K562 (cell line): ENCODE data around the gene CHPF. TPM values are rescaled to one million over a fixed set of nuclear protein-coding genes. Genes with fewer than 3 reads are reported as not detected.
A peak's percentile ranks its signal among the peaks of the same experiment; 100 is the strongest.

ENCODE experiments used
- DACH1 ChIP-seq: fragments of 450-650 bp; IDR thresholded peaks from 2 replicates; pipeline ENCODE4 v1.6.1; 2018; ENCODE audit not compliant: partially characterized antibody
- ETV5 ChIP-seq: sonication (generic); formaldehyde crosslinking; IDR thresholded peaks from 2 replicates; pipeline ENCODE4 v1.4.0; 2020; ENCODE audit warnings: low read depth, mild to moderate bottlenecking, missing genetic modification reagents
- HMGXB4 ChIP-seq: sonication (generic); formaldehyde crosslinking; IDR thresholded peaks from 2 replicates; pipeline ENCODE4 v1.8.1; 2023; ENCODE audit warnings: mild to moderate bottlenecking, missing genetic modification reagents
- JUN ChIP-seq, 2 experiments: sonication (generic) in 1 of 2; formaldehyde crosslinking in 1 of 2; IDR thresholded peaks; 2 replicates each; pipeline versions ENCODE4 v1.6.1 to v1.8.0; 2012 to 2022; ENCODE audit warnings: borderline replicate concordance in 2 of 2, mild to moderate bottlenecking in 2 of 2, improper control_type of control experiment in 1 of 2, low read depth in 1 of 2, low read length in 1 of 2, missing genetic modification reagents in 1 of 2
- KDM5B ChIP-seq: fragments of 200-600 bp; sonication (generic); IDR thresholded peaks from 2 replicates; pipeline ENCODE4 v1.6.1; 2012; ENCODE audit warnings: low read depth, mild to moderate bottlenecking, moderate library complexity, low read length, control low read depth, inconsistent platforms; ENCODE audit not compliant: insufficient replicate concordance
- MNT ChIP-seq, 2 experiments: fragments of 450-650 bp; conservative IDR thresholded peaks; 2 replicates each; pipeline ENCODE4 v1.6.1; 2017; ENCODE audit warnings: mild to moderate bottlenecking in 2 of 2, moderate library complexity in 2 of 2
- NFYB ChIP-seq: IDR thresholded peaks from 2 replicates; pipeline ENCODE4 v1.6.1; 2011; ENCODE audit warnings: mild to moderate bottlenecking, moderate library complexity; ENCODE audit not compliant: insufficient read length; ENCODE audit errors: extremely low read depth
- NR4A1 ChIP-seq, 2 experiments: fragments of 250-450 bp in 1 of 2; fragments of 450-650 bp in 1 of 2; sonication (Bioruptor Pico) in 1 of 2; IDR thresholded peaks; 2 replicates each; pipeline versions ENCODE4 v1.4.0 to v1.6.1; 2016 to 2020; ENCODE audit warnings: mild to moderate bottlenecking in 2 of 2, missing compliant biosample characterization in 1 of 2, missing genetic modification characterization in 1 of 2, moderate library complexity in 1 of 2
- SMAD2 ChIP-seq: fragments of 150-350 bp; IDR thresholded peaks from 2 replicates; pipeline ENCODE4 v1.6.1; 2014; ENCODE audit warnings: low read depth, mild to moderate bottlenecking, low read length
- SP1 ChIP-seq: sonication (generic); formaldehyde crosslinking; IDR thresholded peaks from 2 replicates; pipeline ENCODE4 v1.8.1; 2022; ENCODE audit warnings: mild to moderate bottlenecking, missing genetic modification reagents
- SRSF1 ChIP-seq: fragments of 200-400 bp; formaldehyde crosslinking; IDR thresholded peaks from 2 replicates; pipeline ENCODE4 v1.6.1; 2017; ENCODE audit warnings: mild to moderate bottlenecking, low read depth, low read length, moderate library complexity
- TAF1 ChIP-seq: IDR thresholded peaks from 2 replicates; pipeline ENCODE4 v1.6.1; 2011; ENCODE audit warnings: mild to moderate bottlenecking, low read length, moderate library complexity; ENCODE audit not compliant: insufficient read depth, control insufficient read depth, severe bottlenecking; ENCODE audit errors: extremely low read depth
- XRCC3 ChIP-seq: fragments of 450-650 bp; IDR thresholded peaks from 2 replicates; pipeline ENCODE4 v1.6.1; 2017; ENCODE audit warnings: mild to moderate bottlenecking, moderate library complexity
- ZKSCAN8 ChIP-seq: fragments of 200-800 bp; sonication (Bioruptor generic); IDR thresholded peaks from 2 replicates; pipeline ENCODE4 v1.6.1; 2016; ENCODE audit warnings: missing genetic modification characterization, missing compliant biosample characterization
- ZNF140 ChIP-seq: fragments of 250-450 bp; sonication (Bioruptor Pico); IDR thresholded peaks from 2 replicates; pipeline ENCODE4 v1.8.0; 2021; ENCODE audit warnings: moderate library complexity, mild to moderate bottlenecking, inconsistent platforms
- ZNF277 ChIP-seq: fragments of 250-450 bp; sonication (Bioruptor Pico); IDR thresholded peaks from 2 replicates; pipeline ENCODE4 v1.8.0; 2022; ENCODE audit warnings: inconsistent platforms, mild to moderate bottlenecking, moderate library complexity, borderline replicate concordance
- ZNF41 ChIP-seq: fragments of 250-450 bp; sonication (Bioruptor Pico); conservative IDR thresholded peaks from 2 replicates; pipeline ENCODE4 v1.4.0; 2020; ENCODE audit warnings: mild to moderate bottlenecking
- ZNF699 ChIP-seq: fragments of 250-450 bp; sonication (Bioruptor Pico); IDR thresholded peaks from 2 replicates; pipeline ENCODE4 v1.8.0; 2021; ENCODE audit warnings: mild to moderate bottlenecking, moderate library complexity; ENCODE audit not compliant: insufficient replicate concordance
- polyA plus RNA-seq, 8 experiments: library from polyadenylated mRNA; depleted of rRNA in 4 of 8; stranded (reverse) in 5 of 8; unstranded in 3 of 8; fragments of >200 nt; fragmentation: Nextera tagmentation in 2 of 8; fragmentation: Illumina TruSeq in 1 of 8; extraction: Ambion mirVana in 2 of 8; extraction: Trizol in 1 of 8; gene quantifications; 2 replicates each; pipeline versions ENCODE4 v1.2.1 to v1.2.3, GENCODE V29; 2011 to 2014; ENCODE audit warnings: inconsistent platforms in 1 of 8, missing spikeins in 1 of 8
- total RNA-seq, 7 experiments: library from RNA; depleted of rRNA in 6 of 7; stranded (reverse); fragments of >200 nt in 6 of 7; fragmentation: Illumina TruSeq in 2 of 7; extraction: Trizol in 2 of 7; gene quantifications; 2 replicates each; pipeline versions ENCODE4 v1.2.1 to v1.2.3, GENCODE V29; 2011 to 2021; ENCODE audit warnings: low replicate concordance in 1 of 7

The CHPF gene
- total and polyA plus RNA-seq, 9 of the 15 experiments (the other 6 are each of a cell fraction or from before 2014, with no cell fraction given), result 0.15 to 57.2 (median 7.9) TPM

- TF ChIP-seq ZNF277 (CRISPR knock-in tag), result no peak
- TF ChIP-seq SRSF1, result no peak
- TF ChIP-seq JUN (IDR thresholded peaks at IDR 0.05; ENCODE audit: borderline replicate concordance, low read depth, low read length), result peak; percentile 66; the same call in 1 of the 2 replicates
- 0 out of 2 replicates have a peak, but pooled peaks have one; percentile 37 for TF ChIP-seq JUN (CRISPR knock-in tag; IDR thresholded peaks at IDR 0.05; ENCODE audit: borderline replicate concordance)
- peak; percentile 41 for TF ChIP-seq TAF1
- TF ChIP-seq DACH1, result no peak
- no peak for TF ChIP-seq ZNF699
- TF ChIP-seq ZNF140 (CRISPR knock-in tag), result no peak
- TF ChIP-seq NFYB, result no peak
- no peak for TF ChIP-seq KDM5B
- no peak for TF ChIP-seq NR4A1 (CRISPR knock-in tag; IDR thresholded peaks at IDR 0.05)
- no peak for TF ChIP-seq NR4A1 (tag; IDR thresholded peaks at IDR 0.05)
- TF ChIP-seq SMAD2, result no peak
- peak; percentile 30 to 76; a peak in 2 of 4 replicates for TF ChIP-seq MNT (conservative IDR thresholded peaks at IDR 0.05)
- TF ChIP-seq XRCC3, result no peak
- peak; percentile 70; the same call in 1 of the 2 replicates for TF ChIP-seq SP1 (CRISPR knock-in tag)
- no peak for TF ChIP-seq HMGXB4 (CRISPR knock-in tag)
- no peak for TF ChIP-seq ZNF41
- no peak for TF ChIP-seq ZKSCAN8
- TF ChIP-seq ETV5, result peak; percentile 51; the same call in 1 of the 2 replicates
Observed at GRCh38 chr2:219571311-219572236, 28.0 kb upstream of the CHPF start, which contains the start of gene OBSL1 (continued).
